Measurements from ENCODE around the gene MYO7A.

The MYO7A gene

GRCh38 chr11:77127235-77127911 is 673 bp upstream of the MYO7A start:
- DNase-seq (ENCODE audit: low read depth), result peak; percentile 38

DNA sequence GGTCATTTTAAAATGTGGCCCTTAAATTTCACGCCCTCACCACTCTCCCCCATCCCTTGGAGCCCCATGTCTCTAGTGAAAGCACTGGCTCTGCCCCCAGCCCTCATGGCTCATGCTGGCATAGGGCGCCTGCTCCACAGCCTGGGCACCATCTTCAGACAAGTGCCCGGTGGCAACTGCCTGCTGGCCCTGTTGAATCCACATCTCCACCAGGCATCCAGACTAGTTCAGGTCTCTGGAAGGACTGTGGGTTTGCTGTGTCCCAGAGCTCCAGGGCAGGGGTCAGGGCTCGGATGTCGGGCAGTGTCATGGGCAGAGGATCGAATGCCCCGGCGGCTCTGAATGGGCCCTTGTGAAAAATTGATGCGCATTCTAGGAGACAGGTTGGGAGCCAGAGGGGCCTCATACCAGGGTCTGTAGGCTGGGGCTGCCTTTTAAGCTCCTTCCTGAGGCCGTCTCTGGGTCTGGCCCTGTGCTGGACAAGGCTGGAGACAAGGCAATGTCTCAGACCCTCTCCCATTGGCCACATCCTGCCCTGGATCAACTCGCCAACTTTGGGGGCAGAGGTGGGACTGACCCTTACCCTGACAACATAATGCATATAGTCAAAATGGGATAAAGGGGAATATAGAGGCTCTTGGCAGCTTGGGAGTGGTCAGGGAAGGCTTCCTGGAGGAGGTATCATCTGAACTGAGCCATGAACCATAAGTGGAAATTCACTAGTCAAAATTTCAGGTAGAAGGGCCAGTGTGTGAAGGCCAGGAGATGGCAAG is 1.2 kb downstream of the MYO7A start:
- no peak for DNase-seq (ENCODE audit: low read depth)

DNA sequence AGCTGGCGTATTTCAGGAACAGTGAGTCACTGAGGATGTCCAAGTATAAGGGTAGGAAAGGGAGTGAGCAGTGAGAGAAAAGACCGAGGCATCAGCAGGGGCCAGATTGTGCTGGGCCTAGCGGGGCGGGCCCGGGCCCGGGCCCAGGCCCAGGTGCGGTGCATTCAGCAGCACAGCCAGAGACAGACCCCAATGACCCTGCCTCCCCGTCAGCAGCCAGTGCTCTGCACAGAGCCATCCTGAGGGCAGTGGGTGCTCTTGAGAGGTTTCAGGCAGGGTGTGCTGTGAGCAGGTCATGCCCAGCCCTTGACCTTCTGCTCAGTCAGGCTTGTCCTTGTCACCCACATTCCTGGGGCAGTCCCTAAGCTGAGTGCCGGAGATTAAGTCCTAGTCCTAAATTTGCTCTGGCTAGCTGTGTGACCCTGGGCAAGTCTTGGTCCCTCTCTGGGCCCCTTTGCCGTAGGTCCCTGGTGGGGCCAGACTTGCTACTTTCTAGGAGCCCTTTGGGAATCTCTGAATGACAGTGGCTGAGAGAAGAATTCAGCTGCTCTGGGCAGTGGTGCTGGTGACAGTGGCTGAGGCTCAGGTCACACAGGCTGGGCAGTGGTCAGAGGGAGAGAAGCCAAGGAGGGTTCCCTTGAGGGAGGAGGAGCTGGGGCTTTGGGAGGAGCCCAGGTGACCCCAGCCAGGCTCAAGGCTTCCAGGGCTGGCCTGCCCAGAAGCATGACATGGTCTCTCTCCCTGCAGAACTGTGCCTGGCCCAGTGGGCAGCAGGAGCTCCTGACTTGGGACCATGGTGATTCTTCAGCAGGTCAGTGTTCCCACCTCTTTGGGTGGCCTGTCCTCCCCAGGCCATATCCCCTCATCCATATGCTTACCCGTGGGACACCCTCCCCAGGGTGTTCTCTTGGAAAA is 2.1 kb downstream of the MYO7A start:
- no peak for DNase-seq (ENCODE audit: low read depth)

- no peak for DNase-seq (ENCODE audit: low read depth)
Measured at GRCh38 chr11:77130763-77131513, 2.9 kb downstream of the MYO7A start.

DNA sequence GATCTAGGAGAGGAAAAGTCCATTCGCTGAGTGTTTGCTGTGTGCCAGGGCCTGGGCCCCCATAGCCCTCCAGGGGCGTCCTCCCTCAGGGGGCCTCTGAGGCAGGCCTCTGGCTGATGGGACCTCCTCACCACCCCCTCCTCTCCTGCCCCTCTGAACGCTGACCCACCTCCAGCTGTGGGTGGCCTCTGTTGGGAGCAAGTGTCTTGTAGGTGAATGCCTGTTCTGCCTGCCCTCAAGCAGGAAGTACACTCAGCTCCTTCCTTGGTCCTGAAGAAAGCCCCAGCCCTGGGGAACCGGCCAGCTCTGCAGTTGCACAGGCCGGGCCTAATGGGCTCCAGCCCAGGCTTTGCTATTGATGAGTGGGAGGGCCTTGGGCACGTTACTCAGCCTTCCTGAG is 3.5 kb downstream of the MYO7A start:
- DNase-seq (ENCODE audit: low read depth), result no peak

- DNase-seq (ENCODE audit: low read depth), result no peak
Measured at GRCh38 chr11:77135069-77135468, 7.0 kb downstream of the MYO7A start.

- no peak for DNase-seq (ENCODE audit: low read depth)
Measured at GRCh38 chr11:77136074-77136473, 8.0 kb downstream of the MYO7A start.

DNA sequence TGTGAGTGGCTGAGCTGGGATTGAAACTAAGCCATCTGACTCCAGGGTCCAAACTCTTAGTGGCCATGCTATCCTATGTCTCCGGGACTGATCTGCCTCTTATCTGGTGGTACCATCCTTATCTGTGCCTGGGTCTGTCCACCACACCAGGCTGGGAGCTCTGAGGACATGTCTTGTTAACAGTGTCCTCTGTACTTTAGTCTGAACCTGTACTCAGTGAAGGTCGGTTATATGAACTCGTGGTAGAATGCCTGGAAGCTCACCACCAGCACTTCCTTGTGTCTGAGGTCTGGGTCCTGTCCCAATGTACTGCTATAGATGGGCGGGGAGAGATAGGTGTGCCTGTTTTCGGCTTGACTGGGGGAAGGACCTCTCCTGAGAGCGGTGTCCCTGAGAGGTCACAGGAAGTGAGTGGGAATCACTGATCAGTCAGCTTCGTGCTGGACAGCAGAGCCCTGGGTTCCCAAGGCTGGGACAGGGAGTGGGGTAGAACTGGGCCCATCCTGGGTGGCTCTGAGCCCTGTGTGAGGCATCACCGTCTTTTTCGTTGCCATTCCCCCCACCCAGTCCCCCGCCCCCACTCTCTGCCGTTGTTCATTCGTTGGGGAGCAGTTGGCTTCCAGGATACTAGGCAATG is 8.9 kb downstream of the MYO7A start:
- DNase-seq (ENCODE audit: low read depth), result no peak

DNA sequence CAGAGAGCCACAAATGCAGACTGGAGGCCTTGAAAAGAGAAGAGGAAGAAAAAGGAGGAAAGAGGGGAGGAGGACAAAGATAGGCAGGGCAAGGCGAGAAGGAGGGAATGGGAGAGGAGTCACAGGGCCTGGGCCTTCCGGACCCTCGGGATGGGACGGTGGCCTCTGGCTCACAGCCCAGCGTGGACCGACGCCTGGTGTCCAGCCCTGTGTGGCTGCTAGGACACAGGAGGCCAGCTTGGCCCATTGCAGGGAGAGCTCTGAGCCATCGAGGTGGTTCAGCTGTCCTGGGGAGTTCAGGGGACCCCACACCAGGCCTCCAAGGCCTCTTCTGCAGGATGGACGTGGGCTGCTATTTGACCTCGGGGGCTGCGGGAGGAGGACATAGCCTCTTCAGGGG is 9.4 kb downstream of the MYO7A start:
- no peak for DNase-seq (ENCODE audit: low read depth)

DNA sequence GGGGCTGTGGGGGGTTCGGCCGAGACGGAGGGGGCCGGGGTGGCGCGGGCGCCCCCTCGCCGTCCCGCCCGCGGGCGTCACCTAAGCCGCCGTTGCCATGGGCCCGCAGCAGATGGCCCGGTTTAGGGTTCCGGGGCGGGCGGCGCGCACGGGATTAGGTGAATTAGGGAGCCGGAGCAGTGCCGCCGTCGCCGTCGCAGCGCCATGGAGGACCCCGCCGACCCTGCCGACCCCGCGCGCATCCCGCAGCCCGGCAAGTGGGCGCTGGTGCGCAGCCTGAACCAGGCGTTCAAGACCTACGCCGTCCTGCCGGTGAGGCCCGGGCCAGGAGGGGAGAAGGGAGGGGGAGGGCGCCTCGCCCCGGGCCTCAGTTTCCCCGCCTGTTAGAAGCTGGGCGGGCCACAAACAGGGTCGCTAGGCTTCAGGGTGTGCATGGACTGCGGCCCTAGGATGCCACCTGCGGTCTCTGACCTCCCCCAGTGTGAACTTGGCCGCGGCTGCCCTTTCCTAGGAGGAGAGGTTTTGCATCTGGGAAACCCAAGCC is 10.1 kb downstream of the MYO7A start:
- no peak for DNase-seq (ENCODE audit: low read depth)

DNA sequence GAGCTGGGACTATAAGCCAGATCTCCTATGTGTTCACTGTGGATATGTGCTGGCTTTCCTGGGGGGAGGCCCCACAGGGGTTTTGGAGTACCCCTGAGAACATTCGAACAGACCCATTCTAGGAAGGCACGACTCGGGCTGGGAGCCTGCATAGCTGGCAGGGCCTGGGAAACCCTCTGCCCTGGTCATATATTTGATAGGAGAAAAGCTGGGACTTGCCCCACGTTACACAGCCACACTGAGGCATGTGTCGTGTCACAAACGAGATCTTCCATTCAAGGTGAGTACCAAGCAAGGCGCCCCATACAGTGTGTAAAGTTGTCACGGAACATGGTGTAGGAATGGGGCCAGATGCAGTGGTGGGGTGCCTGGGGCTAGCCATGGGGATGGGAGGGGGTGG is 11.2 kb downstream of the MYO7A start:
- DNase-seq (ENCODE audit: low read depth), result no peak

DNA sequence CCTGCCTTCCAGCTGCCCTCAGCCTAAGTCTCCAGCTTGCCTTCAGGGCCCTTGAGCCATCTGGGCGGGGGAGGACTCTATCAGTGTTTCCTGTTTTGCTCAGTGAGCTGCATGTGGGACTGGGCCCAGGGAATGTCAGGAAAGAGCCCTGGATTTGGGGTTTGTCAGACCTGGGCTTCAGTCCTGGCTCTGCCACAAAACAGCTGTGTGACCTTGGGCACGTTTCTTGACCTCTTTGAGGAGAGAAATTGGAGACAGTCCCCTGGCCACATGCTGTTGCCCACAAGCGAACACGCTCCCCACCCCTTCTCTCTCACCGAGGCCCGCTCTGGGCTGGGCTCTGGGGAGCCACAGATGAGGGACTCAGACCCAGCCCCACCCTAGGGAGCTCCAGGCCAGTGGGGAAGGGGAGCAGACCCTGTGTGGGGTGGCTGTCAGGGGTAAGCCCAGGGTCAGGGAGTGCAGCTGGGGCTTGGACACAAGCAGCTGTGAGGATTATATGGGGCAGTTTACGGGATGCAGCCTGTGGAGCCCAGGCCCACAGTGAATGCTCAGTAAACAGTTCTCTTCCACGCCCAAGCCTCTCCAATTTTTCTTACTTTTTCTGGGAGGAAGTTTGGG is 12.3 kb downstream of the MYO7A start:
- DNase-seq (ENCODE audit: low read depth), result no peak

DNA sequence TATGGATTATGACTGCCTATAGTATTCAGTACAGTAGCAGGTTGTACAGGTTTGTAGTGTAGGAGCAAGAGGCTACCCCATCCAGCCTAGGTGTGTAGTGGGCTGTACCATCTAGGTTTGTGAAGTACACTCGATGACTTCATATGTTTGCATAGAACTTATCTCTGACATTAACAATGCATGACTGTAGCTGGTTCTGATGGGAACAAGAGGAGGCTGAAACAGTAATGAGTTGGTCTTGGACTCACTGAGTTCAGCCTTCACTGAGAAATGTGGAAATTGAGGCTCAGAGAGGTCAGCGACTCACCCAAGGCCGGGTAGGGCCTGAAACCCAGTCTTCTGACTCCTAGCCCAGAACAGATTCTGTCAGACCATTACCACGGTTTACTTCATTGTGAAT is 13.0 kb downstream of the MYO7A start:
- DNase-seq (ENCODE audit: low read depth), result no peak

GRCh38 chr11:77141475-77141874 is 13.4 kb downstream of the MYO7A start:
- no peak for DNase-seq (ENCODE audit: low read depth)

DNA sequence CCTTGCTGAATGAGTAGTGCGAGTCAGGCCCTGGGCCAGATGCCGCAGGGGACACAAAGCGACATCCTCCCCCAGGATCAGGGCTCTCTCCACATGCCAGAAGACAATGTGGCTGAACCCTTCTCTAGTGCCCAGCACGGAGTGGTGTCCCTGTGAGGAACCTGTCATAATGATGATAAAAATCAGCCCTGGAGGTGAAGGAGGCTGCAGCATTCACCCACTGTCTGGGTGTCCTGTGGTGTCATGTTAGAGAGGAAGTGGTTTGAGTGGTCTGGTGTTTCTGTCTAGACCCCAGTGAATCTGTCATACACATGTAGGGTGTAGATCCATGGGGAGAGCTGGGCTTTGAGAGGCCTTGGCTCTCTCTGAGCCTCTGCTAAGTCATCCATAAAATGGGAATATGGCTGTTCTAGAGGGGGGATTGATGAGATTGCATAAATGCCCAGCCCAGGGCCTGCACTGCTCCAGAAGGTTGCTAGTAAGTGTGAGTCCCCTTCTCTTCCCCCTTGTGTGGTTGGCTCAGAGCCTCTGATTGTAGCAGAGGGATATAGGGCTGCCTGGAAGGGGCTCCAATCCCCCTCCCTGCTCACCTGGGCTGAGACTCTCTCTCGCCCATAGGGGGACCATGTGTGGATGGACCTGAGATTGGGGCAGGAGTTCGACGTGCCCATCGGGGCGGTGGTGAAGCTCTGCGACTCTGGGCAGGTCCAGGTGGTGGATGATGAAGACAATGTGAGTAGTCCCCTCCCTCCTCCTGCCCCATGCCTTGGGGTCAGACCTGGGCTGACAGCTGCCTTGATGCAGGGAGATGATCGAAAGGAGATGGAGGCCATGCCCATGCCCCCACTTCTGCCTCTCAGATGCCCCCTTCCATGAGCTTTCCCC is 14.3 kb downstream of the MYO7A start:
- DNase-seq (ENCODE audit: low read depth), result no peak

DNA sequence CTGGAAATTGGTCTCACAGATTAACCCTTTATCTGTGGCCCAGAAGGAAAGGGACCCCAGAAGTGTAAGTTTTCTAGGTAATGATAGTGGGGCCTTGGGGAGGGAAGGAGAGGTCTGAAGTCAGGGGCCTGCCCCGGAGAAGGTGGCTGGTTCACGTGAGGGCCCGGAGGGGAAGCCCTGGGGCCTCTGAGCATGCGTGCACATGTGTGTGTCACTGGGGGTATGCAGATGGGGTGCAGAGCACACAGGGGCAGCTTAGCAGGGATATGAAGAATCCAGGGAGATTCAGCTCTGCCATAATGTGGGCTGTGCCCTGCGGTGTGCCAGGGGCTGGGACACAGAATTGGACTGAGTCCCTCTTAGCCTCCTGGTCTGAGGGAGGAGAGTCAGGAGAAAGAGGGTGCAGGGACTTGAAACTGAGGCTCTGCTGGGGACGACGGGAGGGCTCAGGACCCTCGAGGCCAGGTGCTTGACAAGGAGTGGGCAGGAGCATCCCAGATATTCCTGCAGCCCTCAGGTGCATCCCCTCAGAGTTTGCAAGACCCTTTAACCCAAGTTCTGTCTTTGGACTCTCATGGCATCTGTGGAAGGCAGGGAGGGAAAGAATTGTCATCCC is 15.5 kb downstream of the MYO7A start:
- DNase-seq (ENCODE audit: low read depth), result no peak

DNA sequence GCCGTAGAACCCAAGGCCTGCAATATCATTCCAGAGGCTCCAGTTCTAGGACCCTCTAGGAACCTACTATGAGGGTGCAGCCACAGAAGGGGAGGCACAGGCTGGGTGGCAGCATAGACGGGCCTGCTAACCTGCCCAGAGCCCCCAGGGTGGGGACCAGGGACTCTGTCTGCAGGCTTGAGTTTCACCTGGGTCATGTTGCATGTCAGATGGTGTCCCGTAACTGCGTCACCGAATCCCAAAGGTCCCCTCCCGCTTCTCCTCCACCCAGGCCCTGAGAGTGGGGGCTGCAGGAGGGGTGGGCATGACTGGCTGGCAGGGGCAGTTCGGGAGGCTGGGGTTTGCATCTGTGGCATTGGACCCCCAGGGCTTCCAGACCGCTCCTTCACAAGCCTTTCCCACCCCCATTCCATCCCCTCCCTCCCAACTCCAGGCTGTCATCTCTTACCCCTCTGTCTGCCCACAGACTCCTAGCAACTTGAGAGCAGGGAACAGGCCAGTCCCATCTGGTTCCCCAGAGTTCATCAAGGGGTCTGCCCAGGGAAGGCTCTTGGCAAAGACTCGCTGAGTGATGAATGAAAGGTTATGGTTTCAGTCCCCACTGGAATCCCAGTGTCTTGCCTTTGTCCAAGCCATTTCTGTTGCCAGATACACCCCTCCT is 16.3 kb downstream of the MYO7A start:
- no peak for DNase-seq (ENCODE audit: low read depth)

DNA sequence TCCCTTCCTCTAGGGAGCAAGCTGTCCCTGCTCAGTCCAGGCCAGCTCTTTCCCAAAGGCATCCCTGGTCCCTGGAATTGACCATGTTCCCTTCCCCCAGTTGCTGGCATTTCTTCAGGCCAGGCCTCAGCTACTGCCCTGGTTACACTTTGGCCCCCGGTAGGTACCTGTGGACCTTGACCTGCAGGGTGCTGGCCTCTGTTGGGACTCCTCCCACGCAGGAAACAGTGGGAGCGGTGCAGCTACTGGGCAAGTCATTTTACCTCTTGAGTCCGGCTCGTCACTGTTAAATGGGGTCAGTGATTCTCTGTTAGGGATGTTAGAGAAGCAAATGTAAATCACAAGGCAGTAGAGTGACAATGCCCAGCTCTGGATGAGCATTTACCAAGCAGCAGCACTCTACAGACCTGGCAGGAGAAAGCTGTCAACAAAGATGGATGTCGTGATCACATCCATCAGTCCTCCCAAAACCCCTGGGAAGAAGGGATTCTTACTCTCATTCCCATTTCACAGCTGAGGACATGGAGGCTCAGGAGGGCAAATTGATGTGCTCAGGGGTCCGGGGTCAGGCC is 16.9 kb downstream of the MYO7A start:
- no peak for DNase-seq (ENCODE audit: low read depth)

Data from activated T-helper 9 cell treated with anti-CD3 and anti-CD28 coated beads, Interleukin-2, amount 50 U/mL, for 16 hours (primary cell).